LNCAP (cell line): Measurements from ENCODE around the gene AOAH.

Experiments
- CTCF ChIP-seq: fragments of 450-650 bp; IDR thresholded peaks from 2 replicates; pipeline ENCODE4 v1.5.1; 2017; ENCODE audit warnings: mild to moderate bottlenecking

Gene AOAH

DNA sequence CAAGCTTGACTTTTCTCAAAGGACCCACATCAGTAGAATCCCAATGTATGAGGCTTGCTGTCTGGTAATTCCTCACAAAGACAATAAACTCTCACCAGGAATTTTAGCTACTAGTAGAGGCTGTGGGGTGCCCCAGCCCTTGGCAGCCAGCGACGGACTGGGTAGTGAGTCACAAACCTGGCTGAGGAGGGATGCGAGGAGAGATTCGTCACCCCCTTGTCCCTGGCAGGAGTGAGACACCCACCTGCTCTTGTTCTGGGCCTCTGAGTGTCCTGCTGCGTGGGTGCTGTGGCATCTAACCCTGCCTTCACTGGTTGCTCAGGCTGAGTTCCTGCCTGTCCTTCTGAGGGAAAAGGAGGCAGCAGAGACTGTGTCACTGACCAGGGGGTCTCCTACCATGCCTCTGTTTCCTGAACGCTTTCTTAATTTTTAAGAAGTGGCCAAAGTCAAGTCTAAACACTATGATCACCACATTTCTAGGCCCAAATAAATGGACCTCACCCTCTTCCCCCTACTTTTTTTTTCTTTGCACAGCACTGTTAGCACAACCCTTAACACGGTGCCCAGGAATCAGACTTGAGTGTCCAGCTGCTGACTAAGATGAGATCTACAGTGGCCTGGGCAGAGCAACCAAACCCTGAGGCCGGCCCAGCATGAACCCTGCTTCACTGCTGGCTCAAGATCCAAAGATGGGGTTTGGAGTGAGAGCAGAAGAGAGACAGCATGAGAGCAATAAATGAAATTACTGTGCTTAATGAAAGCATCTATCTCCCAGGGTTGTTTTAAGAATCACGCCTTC, 188.2 kb downstream of the AOAH start:
- no peak for TF ChIP-seq CTCF

GRCh38 chr7:36533717-36534116, 190.6 kb downstream of the AOAH start:
- TF ChIP-seq CTCF = no peak

DNA sequence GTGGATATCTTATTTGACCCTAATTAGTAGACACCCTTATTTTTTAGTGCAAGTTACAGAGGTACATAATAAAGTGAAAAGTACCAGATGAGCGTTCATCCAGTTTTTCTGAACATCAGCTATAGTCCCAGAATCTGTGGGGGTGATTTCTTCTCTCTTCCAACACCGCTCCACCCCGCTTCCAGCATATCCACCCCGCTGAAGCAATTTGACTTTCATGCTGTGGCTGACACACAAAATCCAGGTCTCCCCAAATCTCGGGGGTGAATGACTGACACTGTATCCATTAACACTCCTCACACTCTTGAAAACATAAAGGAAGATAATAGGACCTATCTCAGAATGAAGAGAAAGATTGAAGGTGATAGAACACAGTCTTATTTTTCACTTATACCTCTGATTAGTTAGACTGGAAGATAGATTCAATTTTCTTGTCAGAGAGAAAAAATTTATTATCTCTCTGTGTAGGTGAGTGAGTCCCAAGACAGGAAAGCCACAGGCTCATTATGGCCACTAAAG, 191.3 kb downstream of the AOAH start:
- no peak for TF ChIP-seq CTCF

DNA sequence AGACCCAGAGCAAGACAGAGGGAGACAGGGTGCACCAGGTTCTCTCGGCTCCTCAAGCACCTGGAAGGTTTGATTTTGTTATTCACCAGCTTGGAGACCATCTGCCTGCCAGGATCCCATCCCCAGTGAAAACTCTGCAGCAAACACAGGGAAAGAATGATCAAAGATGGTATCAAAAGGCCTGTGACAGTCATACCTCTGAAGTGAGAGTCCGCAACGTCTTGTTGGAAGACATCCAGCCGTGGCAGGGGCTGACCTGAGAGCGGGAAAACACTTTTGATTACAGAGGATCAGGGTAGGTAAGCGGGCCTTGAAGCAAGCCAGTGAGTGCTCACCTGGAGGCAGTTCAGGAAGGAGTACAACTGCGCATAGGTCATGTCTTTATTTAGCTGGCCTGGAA, 192.3 kb downstream of the AOAH start:
- TF ChIP-seq CTCF = no peak

DNA sequence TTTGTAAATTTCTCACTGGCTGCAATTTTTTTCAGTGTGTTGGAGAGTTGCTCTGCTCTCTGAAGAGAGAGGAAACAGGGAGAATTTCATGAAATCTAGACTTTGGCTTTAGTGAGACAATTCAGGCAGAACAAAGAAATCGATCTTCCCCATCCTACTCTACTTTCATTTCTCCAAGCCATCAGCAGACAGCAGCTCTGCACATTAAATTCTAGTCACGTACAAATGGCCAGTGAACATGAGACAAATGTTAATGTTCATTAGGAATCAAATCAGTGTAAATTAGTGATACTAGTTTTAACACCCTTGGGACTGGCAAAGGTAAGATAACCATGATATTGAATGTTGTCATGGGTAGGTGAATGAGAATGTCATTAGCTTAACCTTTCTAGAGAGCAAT, 193.8 kb downstream of the AOAH start:
- TF ChIP-seq CTCF = no peak

DNA sequence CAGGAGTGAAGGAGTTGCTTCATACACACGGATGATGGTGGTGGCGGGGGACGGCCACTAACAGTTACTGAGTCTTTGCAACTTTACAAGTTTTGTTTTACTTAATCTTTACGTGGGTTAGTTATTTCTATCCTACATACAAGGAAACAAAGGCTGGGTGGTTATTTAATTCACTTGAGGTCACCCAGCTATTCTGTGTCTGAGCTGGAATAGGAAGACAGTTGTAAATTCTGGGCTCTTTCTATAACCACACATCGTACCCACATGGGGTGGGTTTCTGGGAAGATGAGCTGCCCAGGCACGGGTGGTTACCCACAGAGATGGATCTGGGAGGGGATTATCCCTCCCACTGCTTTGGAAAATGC, 196.8 kb downstream of the AOAH start:
- TF ChIP-seq CTCF = no peak

DNA sequence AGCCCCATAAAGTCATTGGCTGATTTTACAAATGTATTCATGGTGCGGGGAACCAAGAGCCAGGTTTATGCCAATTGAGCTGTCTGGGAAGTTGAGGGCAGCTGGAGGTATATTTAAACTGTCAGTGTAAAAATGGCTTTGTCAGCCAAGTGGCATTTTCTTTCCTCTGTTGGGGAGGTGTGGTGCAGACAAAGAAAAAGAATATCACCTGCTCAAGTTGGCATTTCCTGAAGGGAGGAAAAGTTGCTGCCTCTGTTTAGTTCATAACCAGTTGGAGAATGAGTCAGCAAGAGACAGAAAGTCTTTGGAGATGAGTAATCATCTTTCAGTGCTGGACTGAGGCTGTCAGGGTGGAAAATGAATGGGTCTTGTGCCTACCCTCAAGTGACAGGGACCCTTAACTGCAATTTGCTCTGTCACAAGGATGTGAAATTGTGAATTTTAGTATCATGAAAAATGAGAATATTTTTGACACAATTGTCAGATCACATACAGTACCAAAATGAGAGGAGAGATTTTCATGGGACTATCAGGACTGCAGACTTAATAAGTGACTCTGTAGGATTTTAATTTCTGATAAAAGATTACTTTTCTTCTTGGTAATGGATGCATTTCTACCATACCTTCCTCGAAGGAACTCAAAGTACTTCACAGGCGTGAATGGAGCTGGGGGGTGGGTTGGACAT, 197.3 kb downstream of the AOAH start:
- no peak for TF ChIP-seq CTCF
